ENCODE data around the gene FRMD4B. TPM values are rescaled to one million over a fixed set of nuclear protein-coding genes. Genes with fewer than 3 reads are reported as not detected.

The FRMD4B gene
- total RNA-seq, 1 experiment from 2014 or later = 0.90 TPM

GRCh38 chr3:69203631-69204314 is 182.1 kb downstream of the FRMD4B start:
- no peak overlapping the region for H3K27ac ChIP-seq (ENCODE audit: low read length)
- H3K9me3 ChIP-seq (ENCODE audit: control insufficient read depth, insufficient read depth, low read depth, low read length) = no peaks in the 10 kb centered on the region
- DNase-seq (ENCODE audit: low read depth, low spot score) (no peak), ATAC-seq (no peak)
- TF ChIP-seq TCF7L2 (IDR thresholded peaks at IDR 0.05; ENCODE audit: low read depth, low read length) = no peak
- no peak for TF ChIP-seq POLR2AphosphoS5 (IDR thresholded peaks at IDR 0.05; ENCODE audit: low read depth, low read length)
- no peak for TF ChIP-seq SIN3A (IDR thresholded peaks at IDR 0.05; ENCODE audit: borderline replicate concordance, insufficient read depth, low read depth, low read length)
- TF ChIP-seq REST (IDR thresholded peaks at IDR 0.05; ENCODE audit: insufficient read depth in 1 of 2, low read depth in 2 of 2, low read length in 1 of 2) = no peak
- no peak for TF ChIP-seq CTCF (IDR thresholded peaks at IDR 0.05)
- ChIA-PET POLR2A (no interaction called here), CTCF (no interaction called here)
- H3K4me1 ChIP-seq (ENCODE audit: control insufficient read depth, insufficient read depth, low read length) = 0 out of 2 replicates have a peak, but pooled peaks cover 3% of the 10 kb centered on the region
- intact Hi-C loops (cut with micrococcal nuclease; ENCODE audit: unreplicated experiment) (no loop called here), in situ Hi-C loops (cut with HindIII; ENCODE audit: low pct_unique_long_range_greater_than_20kb, low sequenced_read_pairs) (no loop called here)
- H3K36me3 ChIP-seq (ENCODE audit: control insufficient read depth, insufficient read depth, low read length) = no peaks in the 10 kb centered on the region
- H3K27me3 ChIP-seq (ENCODE audit: control insufficient read depth, insufficient read depth, low read length) = no peaks in the 10 kb centered on the region
- BruUV-seq (replicated peaks) = no TSS peak
- H3K4me3 ChIP-seq (ENCODE audit: low read depth in 2 of 2, low read length in 2 of 2) = no peak overlapping the region

- H3K27ac ChIP-seq (ENCODE audit: low read length) = no peak overlapping the region
- H3K27me3 ChIP-seq (ENCODE audit: control insufficient read depth, insufficient read depth, low read length) = no peaks in the 10 kb centered on the region
- H3K4me1 ChIP-seq (ENCODE audit: control insufficient read depth, insufficient read depth, low read length) = 0 out of 2 replicates have a peak, but pooled peaks cover 3% of the 10 kb centered on the region
- H3K9me3 ChIP-seq (ENCODE audit: control insufficient read depth, insufficient read depth, low read depth, low read length) = no peaks in the 10 kb centered on the region
- BruUV-seq (replicated peaks) = no TSS peak
- H3K4me3 ChIP-seq (ENCODE audit: low read depth in 2 of 2, low read length in 2 of 2) = no peak overlapping the region
- ATAC-seq (no peak), DNase-seq (ENCODE audit: low read depth, low spot score) (no peak)
- H3K36me3 ChIP-seq (ENCODE audit: control insufficient read depth, insufficient read depth, low read length) = no peaks in the 10 kb centered on the region
- in situ Hi-C loops (cut with HindIII; ENCODE audit: low pct_unique_long_range_greater_than_20kb, low sequenced_read_pairs) = no loop called here
- ChIA-PET POLR2A (no interaction called here), CTCF (no interaction called here)
- intact Hi-C loops (cut with micrococcal nuclease; ENCODE audit: unreplicated experiment) = no loop called here
- TF ChIP-seq TCF7L2 (IDR thresholded peaks at IDR 0.05; ENCODE audit: low read depth, low read length) (no peak), REST (IDR thresholded peaks at IDR 0.05; ENCODE audit: insufficient read depth in 1 of 2, low read depth in 2 of 2, low read length in 1 of 2) (no peak), CTCF (IDR thresholded peaks at IDR 0.05) (no peak), SIN3A (IDR thresholded peaks at IDR 0.05; ENCODE audit: borderline replicate concordance, insufficient read depth, low read depth, low read length) (no peak), POLR2AphosphoS5 (IDR thresholded peaks at IDR 0.05; ENCODE audit: low read depth, low read length) (no peak)
These were observed 184.2 kb downstream of the FRMD4B start for GRCh38 chr3:69201658-69202057.
